Subcutaneous adipose tissue (tissue), 4 donors: Measurements from ENCODE around the gene ADARB2. TPM values are rescaled to one million over a fixed set of nuclear protein-coding genes. Genes with fewer than 3 reads are reported as not detected.

Experiments used
- CTCF ChIP-seq: fragments of 450-650 bp; IDR thresholded peaks from one replicate; pipeline ENCODE4 v1.5.1; 2016; ENCODE audit warnings: low read depth, mild to moderate bottlenecking, control low read depth, antibody characterized with exemption, moderate library complexity
- total RNA-seq, 4 donors: library from RNA; depleted of rRNA; stranded (reverse); fragments of >200 nt; gene quantifications; one replicate each; pipeline ENCODE4 v1.1.0, GENCODE V29; 2016

ADARB2 gene
- total RNA-seq, 4 donors from 2014 or later: under 0.01 to 0.65 (median 0.44) TPM; not detected in 1

GRCh38 chr10:1559311-1559710 is 178.0 kb downstream of the ADARB2 start:
- no peak for TF ChIP-seq CTCF

GRCh38 chr10:1558906-1559305 is 178.4 kb downstream of the ADARB2 start:
- TF ChIP-seq CTCF: no peak

- TF ChIP-seq CTCF: no peak
These were observed 180.2 kb downstream of the ADARB2 start for GRCh38 chr10:1557081-1557480.

- TF ChIP-seq CTCF: no peak
These were observed 180.8 kb downstream of the ADARB2 start for GRCh38 chr10:1556496-1556895.

GRCh38 chr10:1553951-1554350 is 183.4 kb downstream of the ADARB2 start:
- no peak for TF ChIP-seq CTCF

- TF ChIP-seq CTCF: no peak
These were observed 184.2 kb downstream of the ADARB2 start for GRCh38 chr10:1552881-1553670.

GRCh38 chr10:1552406-1552805 is 184.9 kb downstream of the ADARB2 start:
- TF ChIP-seq CTCF: no peak
